Measurements from ENCODE around the gene ARHGEF33. TPM values are rescaled to one million over a fixed set of nuclear protein-coding genes. Genes with fewer than 3 reads are reported as not detected.

Gene ARHGEF33
- total and polyA plus RNA-seq, 2 of the 13 experiments (the other 11 are each of a cell fraction or from before 2014, with no cell fraction given): 0.04 TPM; not detected in 1

GRCh38 chr2:38875576-38876367, 13.9 kb upstream of the ARHGEF33 start, which contains the start of the genes DHX57 and MORN2 (continued):
- TF ChIP-seq BHLHE40 (IDR thresholded peaks at IDR 0.05; ENCODE audit: low read length) (peak; percentile 87), ZNF782 (CRISPR knock-in tag; IDR thresholded peaks at IDR 0.05; ENCODE audit: borderline replicate concordance) (peak; percentile 48; the same call in 1 of the 2 replicates), IKZF1 (IDR thresholded peaks at IDR 0.05) (no peak), ZNF451 (CRISPR knock-in tag; IDR thresholded peaks at IDR 0.05) (0 out of 2 replicates have a peak, but pooled peaks have one; percentile 32), ZNF414 (CRISPR knock-in tag; IDR thresholded peaks at IDR 0.05) (0 out of 2 replicates have a peak, but pooled peaks have one; percentile 35), ZC3H13 (CRISPR knock-in tag; IDR thresholded peaks at IDR 0.05) (peak; percentile 87; the same call in 1 of the 2 replicates), ZNF263 (CRISPR knock-in tag; IDR thresholded peaks at IDR 0.05) (peak; percentile 51), ASH2L (IDR thresholded peaks at IDR 0.05; ENCODE audit: insufficient read length, low read depth, low read length) (peak; percentile 98), CBFB (CRISPR knock-in tag; IDR thresholded peaks at IDR 0.05) (peak; percentile 94), TBX2 (CRISPR knock-in tag; IDR thresholded peaks at IDR 0.05; ENCODE audit: borderline replicate concordance) (peak; percentile 98), ZNF232 (CRISPR knock-in tag; IDR thresholded peaks at IDR 0.05; ENCODE audit: borderline replicate concordance) (0 out of 2 replicates have a peak, but pooled peaks have one; percentile 50), ATF7-NPFF (CRISPR knock-in tag; IDR thresholded peaks at IDR 0.05; ENCODE audit: low read depth) (peak; percentile 82; the same call in 1 of the 2 replicates), ZNF746 (CRISPR knock-in tag; IDR thresholded peaks at IDR 0.05) (peak; percentile 83), ATM (IDR thresholded peaks at IDR 0.05; ENCODE audit: borderline replicate concordance) (no peak), ZNF547 (CRISPR knock-in tag; IDR thresholded peaks at IDR 0.05) (peak; percentile 51), TEAD3 (CRISPR knock-in tag; optimal IDR thresholded peaks at IDR 0.05; ENCODE audit: borderline replicate concordance) (peak; percentile 63), MED1 (CRISPR knock-in tag; IDR thresholded peaks at IDR 0.05) (peak; percentile 68), KDM4B (CRISPR knock-in tag; IDR thresholded peaks at IDR 0.05) (peak; percentile 51; the same call in 1 of the 2 replicates), ZNF350 (CRISPR knock-in tag; IDR thresholded peaks at IDR 0.05; ENCODE audit: borderline replicate concordance, low read depth) (peak; percentile 89; the same call in 1 of the 2 replicates), ZNF574 (CRISPR knock-in tag; IDR thresholded peaks at IDR 0.05) (peak; percentile 84), KDM3A (CRISPR knock-in tag; IDR thresholded peaks at IDR 0.05; ENCODE audit: low read depth) (0 out of 2 replicates have a peak, but pooled peaks have one; percentile 75), ZBTB7B (CRISPR knock-in tag; IDR thresholded peaks at IDR 0.05) (0 out of 2 replicates have a peak, but pooled peaks have one; percentile 55), MYC (CRISPR knock-in tag; IDR thresholded peaks at IDR 0.05; ENCODE audit: borderline replicate concordance) (peak; percentile 81; the same call in 1 of the 2 replicates), ZNF883 (CRISPR knock-in tag; IDR thresholded peaks at IDR 0.05; ENCODE audit: not compliant biosample characterization) (peak; percentile 85), ZNF337 (CRISPR knock-in tag; IDR thresholded peaks at IDR 0.05; ENCODE audit: borderline replicate concordance, low read depth) (no peak; the same call in 1 of the 2 replicates), HCFC1 (IDR thresholded peaks at IDR 0.05; ENCODE audit: low read depth, low read length) (peak; percentile 65), GATAD1 (CRISPR knock-in tag; IDR thresholded peaks at IDR 0.05) (peak; percentile 93), AKAP8 (CRISPR knock-in tag; IDR thresholded peaks at IDR 0.05) (peak; percentile 82; the same call in 1 of the 2 replicates), DR1 (CRISPR knock-in tag; IDR thresholded peaks at IDR 0.05) (peak; percentile 43; the same call in 1 of the 2 replicates)
